ENCODE results near the gene FLOT2.
"Not testable (repeated sequence)": the region's sequence is repeated elsewhere in the genome, so short reads cannot be mapped to it uniquely, and the experiment has no call there.

FLOT2 gene

DNA sequence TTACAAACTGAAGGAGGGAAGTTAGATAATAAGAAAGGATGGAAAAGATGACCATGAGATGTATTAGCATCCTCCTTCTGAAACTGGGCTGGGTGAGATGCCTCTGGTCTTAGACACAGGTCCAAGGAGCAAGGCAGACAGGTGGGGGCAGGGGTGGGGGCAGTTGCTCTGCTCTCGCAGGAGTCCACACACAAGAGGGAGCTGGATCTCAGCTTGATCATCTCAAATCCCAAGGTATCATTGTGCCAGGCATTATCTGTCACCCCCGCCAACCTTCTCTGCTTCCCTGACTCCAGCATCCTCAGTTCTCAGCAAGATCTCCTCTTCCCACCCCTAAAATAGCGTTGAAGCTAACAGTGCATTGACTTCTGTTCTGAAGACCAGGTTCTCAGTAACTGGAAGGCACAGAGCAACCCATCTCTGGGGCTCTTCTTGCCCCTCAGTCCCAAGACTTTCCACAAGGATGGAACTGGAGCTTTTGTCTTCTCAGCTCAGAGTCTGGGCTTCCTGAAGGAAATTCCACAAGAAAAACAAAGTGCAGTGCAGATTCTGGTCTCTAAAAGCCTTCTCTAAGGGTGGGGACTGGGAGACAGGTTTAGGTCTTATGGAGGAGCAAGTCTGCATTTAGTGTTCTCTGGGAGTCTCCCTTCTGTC, 1.6 kb downstream of the FLOT2 start:
- no peak for DNase-seq (ENCODE audit: low read depth)

DNA sequence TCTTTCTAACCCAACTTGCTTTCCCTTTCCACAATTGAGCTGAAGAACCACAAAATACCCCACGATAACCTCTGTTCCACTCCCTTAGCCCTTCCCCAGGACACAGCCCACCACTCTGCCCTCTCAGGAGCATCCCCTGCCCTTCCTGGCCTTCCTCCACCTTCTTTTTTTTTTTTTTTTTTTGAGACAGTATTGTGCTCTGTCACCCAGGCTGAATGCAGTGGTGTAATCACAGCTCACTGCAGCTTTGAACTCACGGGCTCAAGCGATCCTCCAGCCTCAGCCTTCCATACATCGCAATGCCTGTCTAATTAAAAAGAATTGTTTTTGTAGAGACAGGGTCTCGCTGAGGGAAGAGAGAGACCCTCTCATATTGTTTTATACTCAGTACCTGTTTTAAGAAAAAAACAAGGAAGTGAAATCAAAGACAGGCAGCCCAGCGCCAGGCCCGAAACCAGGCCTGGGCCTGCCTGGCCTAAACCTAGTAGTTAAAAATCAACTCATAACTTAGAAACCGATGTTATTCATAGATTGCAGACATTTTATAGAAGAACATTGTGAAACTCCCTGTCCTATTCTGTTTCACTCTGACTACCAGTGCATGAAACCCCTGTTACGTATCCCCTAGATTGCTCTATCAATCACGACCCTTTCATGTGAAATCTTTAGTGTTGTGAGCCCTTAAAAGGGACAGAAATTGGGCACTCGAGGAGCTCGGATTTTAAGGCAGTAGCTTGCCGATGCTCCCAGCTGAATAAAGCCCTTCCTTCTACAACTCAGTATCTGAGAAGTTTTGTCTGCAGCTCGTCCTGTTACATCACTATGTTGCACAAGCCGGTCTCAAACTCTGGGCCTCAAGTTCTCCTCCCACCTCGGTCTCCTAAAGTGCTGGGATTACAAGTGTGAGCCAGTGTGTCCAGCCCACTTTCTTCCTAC, 4.0 kb downstream of the FLOT2 start:
- not testable (repeated sequence) for DNase-seq (ENCODE audit: low read depth)

DNA sequence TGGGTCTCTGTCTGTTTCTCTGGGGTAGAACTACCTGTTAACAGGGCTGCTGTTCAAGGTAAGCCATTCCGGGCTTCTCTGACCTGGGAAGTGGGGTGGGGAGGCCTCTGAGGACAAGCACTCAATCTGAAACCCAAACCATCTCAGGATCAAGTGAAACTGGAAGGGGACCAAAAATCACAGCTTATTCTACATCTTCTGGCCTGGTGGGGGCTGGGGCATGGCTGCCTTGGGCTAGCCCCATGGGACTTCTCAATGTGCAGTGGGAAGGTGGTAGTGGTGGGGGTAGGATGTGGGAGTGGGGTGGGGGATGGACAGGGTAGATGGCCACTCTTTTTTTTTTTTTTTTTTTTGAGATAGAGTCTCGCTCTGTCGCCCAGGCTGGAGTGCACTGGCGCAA, 5.5 kb downstream of the FLOT2 start:
- DNase-seq (ENCODE audit: low read depth), result no peak

DNA sequence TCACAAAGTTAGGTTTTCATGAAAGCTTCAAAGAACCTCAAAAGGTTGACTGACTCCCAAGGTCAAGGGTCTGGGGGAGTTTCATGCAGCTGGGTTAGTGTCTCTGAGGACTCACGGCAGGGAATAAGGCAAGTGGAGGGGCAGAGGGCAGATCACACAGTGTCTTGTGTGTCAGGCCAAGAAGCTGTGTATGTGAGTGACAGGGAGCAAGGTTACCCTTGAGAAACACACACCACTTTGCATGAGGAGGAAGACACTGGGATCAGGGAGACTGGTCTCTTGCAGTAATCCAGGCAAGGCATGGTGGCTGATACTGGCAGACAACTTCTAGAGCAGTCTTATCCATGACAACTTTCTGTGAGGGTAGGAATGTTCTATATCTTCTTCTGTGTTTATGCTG, 6.3 kb downstream of the FLOT2 start:
- DNase-seq (ENCODE audit: low read depth), result no peak

DNA sequence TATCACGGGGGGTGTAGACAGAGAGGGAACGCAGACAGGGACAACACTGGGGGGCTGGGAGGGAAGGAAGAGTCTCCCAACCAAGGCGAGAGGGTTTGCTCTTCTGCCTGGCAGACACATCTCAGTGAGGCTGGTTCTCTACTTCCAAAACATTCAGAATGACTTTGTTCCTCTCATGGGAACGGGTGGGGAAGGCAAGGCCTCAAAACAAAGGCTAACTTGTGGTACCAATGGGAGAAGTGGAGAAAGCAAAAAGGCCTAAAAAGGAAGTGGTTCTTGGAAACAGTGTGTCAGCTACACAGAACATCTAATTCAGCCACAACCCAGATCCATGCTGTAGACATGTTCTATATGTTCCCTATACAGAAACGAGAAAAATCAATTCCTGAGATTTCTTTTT, 7.5 kb downstream of the FLOT2 start:
- no peak for DNase-seq (ENCODE audit: low read depth)

DNA sequence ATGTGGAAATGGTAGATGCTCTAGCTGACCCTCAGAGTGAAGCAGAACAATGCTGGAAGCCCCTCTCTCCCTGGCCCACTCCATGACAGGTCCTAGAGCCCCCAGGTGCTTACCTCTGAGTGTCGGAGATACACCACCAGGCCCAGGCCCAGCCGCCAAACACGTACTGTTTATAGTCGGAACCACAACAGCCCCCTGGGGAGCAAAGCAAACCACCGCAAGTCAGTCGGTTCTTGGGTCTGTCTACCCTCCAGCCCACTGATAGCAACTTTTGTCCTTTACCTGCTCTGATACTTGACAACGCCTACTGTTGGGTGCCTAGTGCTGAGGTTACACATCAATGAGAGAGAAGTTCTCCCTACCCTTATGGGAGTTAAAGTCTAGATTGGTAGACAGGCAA, 8.7 kb downstream of the FLOT2 start:
- DNase-seq (ENCODE audit: low read depth), result no peak

DNA sequence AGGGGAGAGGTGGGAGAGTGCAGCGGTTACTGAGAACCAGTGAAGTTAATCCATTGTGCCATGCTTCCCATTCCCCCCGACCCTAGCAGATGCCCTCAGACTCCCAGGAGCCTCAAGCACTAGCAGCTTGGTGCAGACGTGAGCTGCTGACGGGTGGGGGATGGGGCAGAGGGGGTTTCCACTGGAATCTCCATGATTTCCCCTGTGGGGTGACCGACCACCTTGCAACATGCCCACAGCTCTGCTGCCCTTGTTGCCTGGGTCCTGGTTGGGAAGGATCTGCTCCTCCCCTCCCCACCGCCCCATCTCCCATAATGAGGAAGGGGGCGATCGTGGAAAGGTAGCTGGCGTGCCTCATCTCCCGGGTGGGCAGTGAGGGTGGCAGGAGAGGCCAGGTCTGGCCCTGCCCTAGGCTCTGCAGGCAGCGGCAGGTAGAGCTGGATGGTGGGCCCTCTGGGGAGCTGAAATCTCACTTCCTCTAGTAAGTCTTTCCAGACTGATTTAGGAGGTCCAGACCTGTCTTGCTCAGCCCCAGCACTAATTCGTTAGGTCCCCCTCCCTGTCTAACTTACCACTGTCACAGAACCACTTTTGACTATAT, 9.6 kb downstream of the FLOT2 start:
- no peak for DNase-seq (ENCODE audit: low read depth)

DNA sequence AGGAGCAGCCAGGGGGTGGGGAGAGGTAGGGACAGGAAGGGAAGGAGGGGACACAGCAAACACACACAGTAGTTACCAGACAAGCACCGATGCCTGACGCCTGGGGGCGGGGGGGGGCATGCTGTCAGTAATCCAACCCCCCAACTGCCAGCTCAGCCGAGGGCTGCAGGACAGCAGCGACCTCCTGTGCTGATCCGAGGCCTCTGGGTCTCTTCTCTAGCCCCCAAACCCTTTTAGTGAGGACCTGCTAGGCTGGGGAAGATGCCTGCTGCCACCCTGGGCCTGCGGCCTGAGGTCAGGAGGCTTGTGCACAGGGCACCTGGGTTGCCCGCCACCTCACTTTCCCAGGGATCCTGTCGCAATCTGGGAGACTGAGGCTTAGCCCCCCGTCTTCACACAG, 11.6 kb downstream of the FLOT2 start:
- no peak for DNase-seq (ENCODE audit: low read depth)

DNA sequence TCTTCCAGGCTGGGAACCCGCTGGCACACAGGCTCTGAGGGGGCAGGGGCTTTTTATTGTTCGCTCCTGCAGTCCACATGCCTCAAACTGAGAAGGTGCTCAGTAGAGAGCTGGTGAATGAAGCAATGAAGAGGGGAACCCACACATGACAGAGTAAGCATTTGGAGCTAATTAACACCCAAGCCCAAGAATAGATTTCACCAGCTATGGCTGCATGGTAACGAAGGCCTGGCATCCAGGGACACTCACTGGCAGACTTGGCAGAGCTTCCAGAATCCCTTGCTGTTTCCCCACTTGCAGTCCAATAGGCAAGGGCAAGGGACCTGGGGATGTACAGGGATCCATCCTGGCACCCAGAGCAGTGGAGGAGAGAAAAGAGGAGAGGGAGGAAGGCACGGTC, 12.2 kb downstream of the FLOT2 start:
- DNase-seq (ENCODE audit: low read depth), result no peak

DNA sequence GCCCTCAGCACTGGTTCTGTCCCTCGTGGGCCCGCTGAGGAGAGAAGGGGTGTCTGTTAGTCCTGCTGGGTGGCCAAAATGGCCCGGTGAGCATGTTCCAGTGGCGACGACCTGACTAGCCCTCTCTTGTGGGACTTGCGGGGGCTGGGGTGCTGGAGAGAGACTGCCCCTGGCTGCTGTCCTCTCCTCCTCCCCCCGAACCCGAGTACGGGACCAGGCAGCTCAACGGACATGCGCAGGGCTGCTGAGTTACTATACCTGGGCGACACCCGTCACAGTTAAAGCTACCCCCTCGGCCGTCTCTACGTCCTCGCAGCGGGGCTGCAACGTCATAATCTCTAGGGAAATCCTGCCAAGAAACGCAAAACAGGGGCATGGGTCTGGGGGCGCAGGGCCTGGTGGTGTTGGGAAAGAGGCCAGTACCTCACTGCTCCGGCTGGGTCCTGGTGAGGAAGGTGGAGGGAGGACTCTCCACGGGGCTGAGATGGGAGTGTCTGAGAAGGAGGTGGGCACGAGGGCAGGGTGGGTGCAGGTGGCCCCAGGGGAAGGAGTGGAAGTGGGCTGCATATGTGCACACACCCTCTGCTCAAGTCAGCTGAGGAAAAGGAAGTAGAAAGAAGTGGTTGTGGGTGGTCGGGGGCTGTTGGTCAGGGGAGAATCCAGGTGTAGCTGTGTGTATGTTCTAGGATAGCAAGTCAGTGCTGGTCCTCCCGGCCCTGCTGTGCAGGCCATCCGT, 13.4 kb downstream of the FLOT2 start:
- DNase-seq (ENCODE audit: low read depth), result no peak

DNA sequence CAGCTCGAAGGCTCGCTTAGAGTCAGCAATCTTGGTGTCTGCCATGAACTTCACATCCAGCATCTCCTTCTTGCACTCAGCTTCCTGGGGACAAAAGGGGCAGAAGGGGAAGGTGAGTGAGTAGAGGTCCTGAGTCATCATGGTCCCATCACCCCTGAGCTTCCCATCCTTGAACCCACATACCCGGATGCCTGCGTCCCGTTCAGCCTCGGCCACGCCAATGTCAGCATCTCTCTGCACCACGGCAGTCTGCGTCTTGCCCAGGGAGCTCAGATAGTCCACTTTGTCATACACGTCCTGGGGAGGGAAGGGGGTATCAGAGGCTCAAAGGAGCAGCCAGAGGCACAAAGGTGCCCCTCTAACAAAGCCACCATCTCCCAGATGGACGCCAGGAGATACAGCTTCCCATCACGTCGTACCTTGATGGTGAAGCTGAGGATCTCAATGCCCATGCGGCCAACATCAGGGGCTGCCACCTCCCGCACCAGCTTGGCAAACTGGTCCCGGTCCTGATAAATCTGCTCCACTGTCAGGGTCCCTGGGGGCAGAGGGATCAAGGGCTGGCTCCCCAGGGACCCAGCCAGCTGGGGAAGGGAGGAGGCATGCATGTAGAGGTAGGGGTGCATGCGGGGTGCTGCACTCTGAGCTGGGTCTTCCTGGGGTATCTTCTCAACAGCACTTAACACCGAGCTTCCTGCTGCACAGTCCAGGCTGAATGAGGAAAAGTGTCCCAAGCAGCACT, 15.2 kb downstream of the FLOT2 start:
- no peak for DNase-seq (ENCODE audit: low read depth)

DNA sequence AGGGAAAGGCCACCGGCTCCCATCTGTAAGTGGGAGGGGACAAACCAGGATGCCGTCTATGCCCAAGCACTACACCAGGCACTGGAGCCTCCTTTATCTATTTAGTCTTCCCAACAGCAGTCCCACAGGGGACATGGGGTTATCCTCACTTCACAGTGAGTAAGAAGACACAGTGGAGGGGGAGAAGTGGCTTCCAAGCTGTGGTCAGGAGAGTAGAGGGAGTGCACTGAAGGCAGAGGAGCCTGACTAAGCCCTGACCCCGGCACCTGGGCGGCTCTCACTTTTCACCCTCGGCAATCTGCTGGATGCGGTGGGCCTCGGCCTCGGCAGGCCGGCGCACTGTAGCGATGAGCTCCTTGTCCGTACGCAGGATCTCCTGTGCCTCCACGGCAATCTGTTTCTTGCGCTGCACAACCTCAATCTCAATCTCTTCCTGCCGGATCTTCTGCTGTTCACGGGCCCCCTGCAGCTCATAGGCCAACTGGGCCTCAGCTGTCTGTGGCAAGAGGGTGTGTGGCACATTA, 15.9 kb downstream of the FLOT2 start:
- DNase-seq (ENCODE audit: low read depth), result no peak

DNA sequence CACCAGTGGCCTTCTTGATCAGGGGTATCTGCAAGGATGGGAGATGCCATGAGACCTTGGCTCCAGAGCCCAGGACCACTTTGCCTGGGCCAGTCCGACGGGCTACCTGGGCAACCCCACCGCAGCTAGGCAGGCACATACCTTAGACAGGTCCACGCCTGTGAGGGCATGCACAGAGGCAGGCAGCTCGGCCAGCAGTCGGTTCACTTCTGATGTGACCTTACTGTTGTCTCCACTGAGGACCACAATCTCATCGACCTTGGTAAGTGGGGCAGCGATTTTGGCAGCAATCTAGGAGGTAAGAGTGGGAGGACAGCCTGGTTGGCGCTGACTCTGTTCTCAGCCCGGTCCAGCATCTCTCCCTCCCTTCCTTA, 17.0 kb downstream of the FLOT2 start:
- DNase-seq (ENCODE audit: low read depth), result no peak

DNA sequence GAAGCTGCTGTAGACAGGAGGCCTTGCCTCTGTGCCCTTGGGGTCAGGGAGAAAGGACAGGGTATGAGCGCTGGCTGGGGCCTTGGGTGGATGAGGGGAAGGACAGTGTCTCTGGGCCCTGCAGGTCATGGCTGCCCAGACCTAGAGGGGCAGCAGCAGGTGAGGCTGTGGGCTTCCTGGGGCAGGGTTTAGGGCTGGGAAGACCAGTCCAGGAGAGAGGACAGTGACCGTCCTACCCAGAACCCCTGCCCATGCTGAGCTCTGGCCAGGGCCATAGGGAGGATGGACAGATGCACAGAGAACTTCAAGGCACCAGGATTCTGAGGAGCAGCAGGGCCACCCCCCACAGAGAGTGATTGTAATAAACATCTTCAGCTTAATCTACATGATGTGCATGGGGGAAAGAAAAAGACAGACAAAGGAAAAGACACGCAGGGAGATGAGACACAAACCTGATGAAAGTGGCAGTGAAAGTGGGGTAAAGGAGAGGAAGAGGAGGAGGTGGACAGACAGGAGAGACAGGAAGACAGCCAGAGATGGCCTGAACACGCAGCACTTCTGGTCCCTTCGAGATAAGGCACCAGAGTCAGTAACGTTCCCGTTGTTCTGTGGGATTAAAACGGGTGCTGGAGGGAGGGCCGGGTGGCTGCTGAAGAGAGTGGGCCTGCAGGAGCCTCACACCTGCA, 17.5 kb downstream of the FLOT2 start:
- DNase-seq (ENCODE audit: low read depth), result no peak

DNA sequence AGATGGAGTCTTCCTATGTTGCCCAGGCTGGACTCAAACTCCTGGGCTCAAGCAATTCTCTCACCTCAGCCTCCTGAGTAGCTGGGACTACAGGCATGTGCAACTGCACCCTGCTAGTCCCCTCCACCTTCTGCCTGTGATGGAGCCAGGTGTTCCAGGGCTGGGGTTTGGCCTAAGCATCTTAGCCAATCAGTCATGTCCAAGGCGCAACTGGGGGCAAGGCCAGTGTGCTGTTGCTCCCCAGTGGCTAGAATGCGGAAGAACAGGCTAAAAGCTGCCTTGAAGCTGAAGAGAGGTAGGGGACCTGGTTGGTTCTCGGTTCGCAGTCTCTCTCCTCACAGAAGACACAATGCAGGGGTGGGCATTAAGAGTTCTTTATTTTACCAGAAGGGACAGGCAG, 18.6 kb downstream of the FLOT2 start:
- no peak for DNase-seq (ENCODE audit: low read depth)

DNA sequence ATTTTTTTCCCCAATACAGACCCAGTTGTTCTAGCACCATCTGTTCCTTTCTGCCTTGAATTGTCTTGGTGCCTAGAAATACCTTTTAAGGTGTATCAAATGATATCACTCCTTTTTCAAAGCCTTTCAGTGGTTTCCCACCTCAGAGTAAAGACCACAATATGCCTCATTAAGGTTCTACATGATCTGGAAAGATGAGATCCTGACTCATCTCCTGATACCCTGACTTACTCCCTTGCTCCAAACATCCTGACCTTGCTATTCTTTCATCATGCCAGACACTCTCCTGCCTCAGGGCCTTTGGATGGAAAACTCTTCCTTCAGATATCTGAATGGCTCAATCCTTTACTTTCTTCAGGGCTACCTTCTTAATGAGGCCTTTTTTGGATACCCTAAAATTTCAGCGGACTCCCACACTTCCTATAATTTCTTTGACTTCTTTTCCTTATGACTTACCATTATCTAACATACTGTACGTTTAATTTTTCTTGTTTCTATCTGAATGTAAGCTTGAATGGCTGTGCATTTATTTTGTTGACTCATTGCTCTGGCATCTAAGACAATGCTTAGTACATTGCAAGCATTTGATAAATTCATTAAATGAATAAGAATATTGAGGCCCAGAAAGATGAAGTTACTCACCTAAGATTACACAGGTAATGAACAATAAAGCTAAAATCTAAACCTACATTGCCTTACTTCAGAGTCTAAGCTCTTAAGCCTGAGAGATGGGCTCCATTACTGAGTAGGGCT, 19.2 kb downstream of the FLOT2 start:
- no peak for DNase-seq (ENCODE audit: low read depth)

DNA sequence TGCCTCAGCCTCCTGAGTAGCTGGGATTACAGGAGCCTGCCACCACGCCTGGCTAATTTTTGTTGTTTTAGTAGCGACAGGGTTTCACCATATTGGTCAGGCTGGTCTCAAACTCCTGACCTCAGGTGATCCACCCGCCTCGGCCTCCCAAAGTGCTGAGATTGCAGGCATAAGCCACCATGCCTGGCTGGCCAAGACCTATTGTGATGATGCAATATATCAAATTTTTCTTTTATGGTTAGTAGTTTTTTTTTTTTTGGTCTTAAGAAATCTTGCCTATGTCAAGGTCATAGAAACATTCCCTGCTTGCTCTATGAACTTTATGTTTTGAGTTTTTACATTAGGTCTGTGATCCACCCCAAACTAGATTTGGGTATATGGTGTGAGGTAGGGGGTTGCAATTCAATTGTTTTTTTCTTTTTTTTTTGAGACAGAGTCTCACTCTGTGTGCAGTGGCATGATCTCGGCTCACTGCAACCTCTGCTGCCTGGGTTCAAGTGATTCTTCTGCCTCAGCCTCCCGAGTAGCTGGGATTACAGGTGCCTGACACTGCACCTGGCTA, 20.3 kb downstream of the FLOT2 start:
- not testable (repeated sequence) for DNase-seq (ENCODE audit: low read depth)

DNA sequence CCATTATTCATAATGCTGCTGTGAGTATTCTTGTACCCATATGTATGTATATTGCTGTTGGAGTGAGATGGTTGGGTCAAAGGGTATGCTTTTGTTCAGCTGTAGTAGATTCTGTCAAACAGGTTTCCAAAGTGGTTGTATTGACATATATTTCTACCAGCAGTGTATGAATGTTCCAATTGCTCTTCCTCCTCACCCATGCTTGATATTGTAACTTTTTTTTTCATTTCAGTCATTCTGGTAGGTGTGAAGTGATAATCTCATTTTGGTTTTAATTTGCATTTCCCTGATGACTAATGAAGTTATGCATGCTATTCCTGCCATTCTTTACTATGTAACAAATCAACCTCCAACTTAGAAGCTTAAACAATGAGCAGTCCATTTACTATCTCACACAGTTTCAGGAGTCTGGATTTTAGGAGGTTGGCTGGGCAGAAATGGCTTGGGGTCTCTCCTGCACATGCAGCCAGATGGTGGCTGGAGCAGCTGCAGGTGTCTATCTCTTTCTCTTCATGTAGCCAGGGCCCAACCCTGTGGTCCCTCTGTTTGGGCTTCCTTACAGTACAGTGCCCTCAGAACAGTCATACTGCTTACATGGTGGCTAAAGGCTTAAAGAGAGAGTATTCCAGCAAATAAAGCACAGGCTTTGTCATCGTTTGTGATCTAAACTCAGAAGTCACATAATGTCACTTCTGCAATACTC, 21.5 kb downstream of the FLOT2 start:
- DNase-seq (ENCODE audit: low read depth), result no peak

DNA sequence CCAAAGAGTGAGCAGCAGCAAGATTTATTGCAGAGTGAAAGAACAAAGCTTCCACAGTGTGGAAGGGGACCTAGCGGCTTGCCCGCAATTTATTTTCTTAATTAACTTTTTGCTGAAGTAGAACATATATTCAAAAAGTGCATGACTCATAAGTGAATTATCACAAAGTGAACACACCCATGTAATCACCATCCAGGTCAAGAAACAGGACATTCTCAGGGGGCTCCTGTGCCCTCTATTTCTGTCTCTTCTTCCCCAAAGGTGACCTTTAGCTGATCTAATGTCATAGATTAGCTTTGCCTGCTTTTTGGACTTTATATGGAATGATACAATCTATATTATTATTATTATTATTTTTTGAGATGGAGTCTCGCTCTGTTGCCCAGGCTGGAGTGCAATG, 22.8 kb downstream of the FLOT2 start:
- DNase-seq (ENCODE audit: low read depth), result no peak
